Stimulated activated CD4-positive, alpha-beta T cell treated with anti-CD3 and anti-CD28 coated beads, Interleukin-2, amount 100 ng/mL, for 24 hours (primary cell): Measurements from ENCODE around the gene XDH.

ENCODE experiments used
- DNase-seq, 2 donors: peaks; one replicate each; pipeline ENCODE4 v3.0.0-alpha.2; 2020

Gene XDH

DNA sequence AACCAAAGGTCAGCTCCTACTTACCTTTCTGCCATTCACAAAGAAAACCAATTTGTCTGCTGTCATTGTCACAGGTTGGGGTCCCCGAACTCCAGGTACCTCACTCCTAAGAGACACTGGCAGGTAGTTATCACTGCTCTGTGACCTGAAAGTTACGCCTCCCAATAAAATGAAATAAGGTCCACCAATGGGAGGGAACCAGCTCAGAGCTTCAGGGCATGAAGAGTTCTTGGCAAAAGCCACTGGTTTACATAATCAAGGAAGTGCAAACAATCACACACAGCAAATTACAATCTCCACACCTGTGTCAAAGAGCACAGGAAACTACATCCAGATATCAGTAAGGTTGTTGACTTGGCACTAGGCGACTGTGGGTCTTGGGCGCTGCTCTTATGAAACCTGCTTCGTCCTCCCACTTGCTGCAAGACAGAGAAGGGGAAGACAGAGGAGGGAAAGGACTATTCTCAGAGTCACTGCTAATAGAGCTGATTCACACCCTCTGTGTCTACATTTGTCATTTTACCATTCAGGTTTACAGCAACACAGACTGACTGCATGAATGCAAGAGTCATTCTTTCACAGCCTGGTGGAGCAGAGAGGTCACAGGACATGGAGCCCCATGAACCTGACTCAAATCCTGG lies at the start of gene XDH:
Gene XDH (minus strand): TSS at position 142 of the 641 bp plus-strand sequence. CDS start 76 bp downstream, at position 66.
- no peak for DNase-seq

DNA sequence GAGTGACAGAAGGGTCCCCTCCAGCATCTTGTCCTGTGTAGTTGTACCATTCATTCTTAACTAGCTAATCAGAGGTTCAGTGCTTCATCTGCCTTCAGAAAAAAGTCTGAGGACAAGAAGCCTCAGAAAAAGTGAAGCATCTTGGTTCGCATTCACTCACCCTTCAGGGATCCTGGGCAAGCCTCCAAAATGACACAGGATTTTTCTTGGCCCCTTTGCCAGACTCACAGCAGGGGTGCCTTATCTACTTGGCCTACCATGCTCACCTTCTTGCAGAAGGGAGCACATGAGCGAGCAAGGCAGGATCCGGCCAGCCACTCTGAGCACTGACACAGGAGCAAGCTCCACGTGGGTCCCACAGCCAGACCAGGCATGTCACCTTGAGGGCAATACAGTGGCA lies 43.1 kb upstream of the XDH start:
- no peak for DNase-seq

DNA sequence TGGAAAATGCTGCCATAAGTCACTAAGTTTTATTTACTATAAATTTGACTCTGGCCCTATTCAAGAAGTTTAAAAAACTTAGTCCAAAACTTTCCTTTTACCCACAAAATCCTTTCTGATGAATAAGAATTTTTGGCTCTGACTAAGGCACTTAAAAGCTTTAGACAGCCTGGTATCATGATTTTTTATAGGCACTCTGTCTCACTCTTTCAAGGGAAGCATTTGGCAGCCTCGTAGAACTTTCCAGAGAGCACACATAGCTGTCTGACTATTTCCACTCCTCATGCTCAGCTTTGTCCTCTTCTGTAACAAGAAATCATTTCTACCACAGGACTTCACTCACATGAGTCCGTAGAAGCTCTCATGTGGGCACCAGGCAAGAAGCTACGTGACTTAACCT lies 32.3 kb upstream of the XDH start:
- no peak for DNase-seq

DNA sequence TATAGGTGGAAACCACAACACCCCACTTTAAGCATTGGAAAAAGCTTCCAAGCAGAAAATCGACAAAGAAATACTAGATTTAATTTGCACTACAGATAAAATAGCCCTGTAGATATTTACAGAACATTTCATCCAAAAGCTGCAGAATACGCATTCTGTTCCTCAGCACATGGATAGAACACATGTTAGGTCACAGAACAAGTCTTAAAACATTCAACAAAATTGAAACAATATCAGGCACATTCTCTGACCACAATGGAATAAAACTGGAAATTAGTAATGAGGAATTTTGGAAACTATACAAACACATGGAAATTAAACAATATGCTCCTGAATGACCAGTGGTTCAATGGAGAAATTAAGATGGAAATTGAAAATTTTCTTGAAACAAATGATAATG lies 27.8 kb upstream of the XDH start:
- no peak for DNase-seq

DNA sequence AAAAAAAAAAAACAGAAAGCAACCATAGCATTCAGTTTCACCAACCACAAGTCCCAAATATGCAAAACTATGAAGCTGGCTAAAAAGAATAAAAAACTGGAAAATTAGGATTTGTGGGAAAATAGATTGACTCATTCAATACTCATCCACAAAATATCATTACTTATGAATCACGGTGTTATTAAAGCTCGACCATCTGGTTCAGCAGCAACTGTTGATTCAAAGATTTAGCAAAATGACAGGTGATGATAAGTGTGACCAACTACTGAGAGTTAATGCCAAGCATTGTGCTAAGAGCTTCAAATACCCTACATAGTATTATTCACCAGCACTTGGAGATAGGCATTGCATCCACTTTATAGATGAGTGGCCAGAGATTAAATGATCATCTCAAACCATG lies 26.2 kb upstream of the XDH start:
- DNase-seq: no peak

DNA sequence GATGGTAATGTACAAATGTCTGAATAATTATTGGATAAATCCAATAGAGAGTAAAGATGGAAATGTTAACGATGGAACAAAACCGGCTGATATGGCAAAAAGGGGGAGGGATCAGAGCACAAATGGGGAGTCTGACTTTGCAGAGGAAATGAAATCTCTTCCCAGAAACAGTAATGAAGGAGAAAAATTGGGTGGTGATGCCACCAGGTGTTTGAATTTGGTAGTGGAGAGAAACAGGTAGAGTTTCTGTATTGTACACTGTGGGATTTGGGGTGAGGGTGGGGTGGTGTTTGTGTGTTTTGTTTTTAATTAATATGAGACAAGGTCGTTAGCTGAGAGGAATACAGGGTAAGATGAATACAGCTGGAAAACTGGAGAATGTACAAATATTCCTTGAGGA lies 20.4 kb upstream of the XDH start:
- DNase-seq: no peak

DNA sequence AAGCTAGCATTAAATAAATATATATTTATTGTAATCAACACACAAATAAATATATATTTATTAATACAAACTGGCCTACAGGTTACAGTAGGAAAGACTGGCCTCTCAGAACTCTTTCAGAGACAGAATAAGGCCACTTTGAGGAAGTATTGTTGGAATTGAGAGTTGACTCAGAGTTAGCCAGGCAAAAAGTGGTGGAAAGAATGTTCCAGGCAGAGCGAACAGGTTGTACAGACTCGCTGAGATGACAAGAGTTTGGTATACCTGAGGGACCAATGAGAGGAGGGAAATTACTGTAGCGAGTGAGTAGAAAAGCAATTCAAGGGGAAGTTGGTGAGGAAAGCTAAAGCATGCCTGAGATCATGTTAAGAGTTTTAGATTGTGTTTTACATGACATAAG lies 19.0 kb upstream of the XDH start:
- no peak for DNase-seq

DNA sequence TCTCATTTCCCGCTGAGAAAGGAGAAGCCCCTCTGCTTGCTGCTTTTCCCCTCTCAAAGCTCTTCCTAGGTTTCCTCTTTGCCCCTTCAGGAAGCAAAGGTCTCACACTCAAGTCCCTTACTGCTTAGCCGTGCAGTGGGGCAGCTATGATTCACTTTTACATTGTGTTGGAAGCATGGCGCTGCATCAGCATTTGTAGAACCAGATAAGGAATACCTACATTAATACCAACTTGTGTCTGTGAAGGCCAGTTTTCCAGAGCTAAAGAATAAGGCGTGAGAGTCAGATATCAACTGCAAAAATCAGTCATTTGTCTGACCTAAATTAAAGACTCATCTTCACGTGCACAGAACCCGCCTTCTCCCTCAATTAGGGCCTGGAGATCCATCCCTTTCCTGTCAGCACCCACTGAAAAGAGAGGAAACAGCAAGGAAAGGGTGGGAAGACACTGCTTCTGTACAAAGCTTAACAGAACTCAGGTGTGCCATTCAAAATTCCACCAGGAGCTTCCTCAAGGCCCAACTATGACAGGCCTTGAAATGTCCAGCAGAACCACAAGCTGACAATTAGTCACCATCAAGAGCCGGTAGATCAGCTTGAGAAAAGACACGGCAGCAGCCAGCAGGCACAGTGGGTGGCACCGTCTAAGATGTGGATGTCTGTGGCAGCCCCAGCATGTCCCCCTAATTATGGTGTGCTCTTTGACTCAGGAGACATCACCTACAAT lies 16.1 kb upstream of the XDH start:
- no peak for DNase-seq

DNA sequence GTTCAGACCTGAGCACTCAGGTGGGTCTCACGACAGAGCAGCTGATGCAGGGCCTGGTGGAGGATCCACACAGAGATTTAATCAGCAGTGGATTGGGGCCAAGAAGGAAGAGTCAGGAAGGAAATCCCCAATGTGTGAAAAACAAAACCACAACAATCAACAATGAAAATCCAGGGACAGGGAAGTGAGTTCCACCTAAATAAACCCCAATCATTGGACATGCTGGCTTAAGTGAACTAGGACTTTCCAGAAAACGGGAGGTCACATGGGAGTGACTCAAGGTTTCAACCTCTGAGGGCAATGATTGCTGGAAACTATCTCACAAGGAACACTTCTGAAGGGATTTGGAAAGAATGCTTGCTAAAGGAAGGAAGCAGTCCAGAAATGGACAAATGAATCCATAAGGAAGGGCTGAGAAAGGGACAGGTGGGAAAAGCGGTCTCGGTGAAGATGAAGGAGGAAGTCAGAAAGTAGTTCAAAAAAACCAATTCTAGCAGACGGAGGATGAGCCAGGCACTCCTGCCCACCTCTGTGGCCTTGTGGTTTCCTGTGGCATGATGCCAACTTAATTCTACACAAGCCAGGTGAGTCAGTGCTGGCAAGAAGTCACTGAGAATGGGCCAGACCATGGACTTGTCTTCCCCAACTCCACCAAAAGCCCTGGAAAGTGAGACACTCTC lies 15.4 kb upstream of the XDH start:
- peak; percentile 29 to 38 for DNase-seq

DNA sequence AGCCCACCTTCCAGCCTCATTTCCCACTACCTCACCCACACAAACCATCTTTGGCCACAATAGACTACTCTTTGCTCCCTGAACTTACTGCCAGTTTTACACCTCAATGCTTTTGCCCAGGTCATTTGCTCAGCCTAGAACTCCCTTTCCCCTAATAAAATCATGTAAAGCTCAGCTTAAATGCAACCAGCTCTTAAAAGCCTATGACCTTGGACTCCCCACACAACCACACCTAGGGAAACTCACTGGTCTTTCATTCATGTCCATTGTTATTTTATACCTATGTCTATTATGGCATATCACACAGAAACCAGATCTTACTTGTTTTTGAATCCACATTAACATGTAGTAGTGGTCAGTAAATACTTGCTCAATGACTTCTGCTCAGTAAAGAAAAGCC lies 14.5 kb upstream of the XDH start:
- no peak for DNase-seq

DNA sequence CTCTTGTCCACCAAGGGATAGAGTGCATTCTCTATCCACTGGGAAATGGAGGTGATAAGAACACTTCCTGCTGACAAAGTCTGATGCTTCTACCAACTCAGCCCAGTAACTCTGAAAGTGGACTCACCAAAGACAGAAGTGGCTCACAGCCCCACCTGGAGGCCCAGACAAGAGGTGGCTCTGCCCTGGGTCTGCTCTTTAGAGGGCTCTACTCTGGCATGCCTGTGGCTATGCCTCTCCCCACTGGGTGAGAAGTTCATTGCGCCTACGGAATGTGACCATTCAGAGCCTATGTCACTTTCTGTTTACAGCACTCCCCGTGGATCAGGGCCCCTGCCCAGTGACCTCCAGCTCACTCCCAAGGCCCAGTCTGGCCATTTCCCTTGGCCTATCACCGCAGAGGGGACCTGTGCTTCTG lies 13.5 kb upstream of the XDH start:
- no peak for DNase-seq

DNA sequence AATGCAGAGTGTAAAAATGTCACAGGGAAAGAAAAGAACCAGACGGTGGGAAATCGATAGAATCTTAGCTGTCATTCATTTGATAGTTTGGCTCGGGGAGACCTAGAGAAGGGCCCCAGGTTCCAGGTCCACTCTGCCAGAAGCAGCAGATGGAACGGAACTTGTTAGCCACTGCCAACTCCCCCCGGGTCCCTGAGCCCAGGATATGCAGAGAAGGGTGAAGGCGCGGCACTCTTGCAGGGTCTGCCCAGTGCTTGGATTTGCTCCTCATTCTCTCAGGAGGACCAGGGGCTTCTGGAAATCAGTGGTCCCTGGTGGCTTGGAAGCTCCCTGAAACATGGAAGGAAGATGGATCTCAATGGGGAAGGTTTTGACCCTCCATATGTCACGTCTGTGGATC lies 11.6 kb upstream of the XDH start:
- no peak for DNase-seq

DNA sequence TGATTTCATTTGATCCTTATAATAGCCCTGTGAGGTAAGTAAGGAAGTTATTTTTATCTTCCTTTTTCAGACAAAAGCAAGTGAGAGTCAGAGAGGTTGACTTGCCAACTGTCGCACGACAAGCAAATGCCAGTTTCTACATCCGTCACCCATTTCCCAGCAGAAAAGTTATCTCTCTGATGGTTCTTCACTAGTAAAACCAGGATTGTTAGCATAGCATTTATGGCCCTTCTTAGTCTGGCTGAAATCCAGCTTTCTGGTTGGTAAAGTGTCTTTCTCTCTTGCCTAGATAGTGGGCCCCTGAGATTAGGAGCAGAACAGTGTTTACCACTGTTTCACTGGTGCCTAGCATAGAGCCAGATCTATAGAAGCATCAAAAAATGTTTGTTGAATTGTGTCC lies 7.1 kb upstream of the XDH start:
- DNase-seq: no peak

DNA sequence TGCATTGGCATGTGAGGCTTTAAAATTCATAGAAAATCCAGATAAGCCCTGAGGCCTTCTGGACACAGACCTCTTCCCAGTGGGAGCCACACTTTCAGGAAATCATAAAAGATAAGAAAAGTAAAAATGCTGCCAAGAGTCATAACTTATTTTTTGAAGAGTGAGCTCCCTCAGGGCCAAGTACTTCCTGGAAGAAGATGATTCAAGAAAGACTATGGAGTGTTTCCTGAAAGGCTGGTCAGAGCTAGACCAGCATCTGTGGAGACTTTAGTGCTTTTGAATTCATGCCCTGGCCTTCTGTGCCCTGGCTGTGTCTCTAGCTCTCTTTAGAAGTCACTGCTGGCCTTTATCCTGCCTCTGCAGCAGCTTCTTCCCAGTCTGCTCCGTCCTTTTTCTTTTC lies 6.4 kb upstream of the XDH start:
- DNase-seq: no peak

DNA sequence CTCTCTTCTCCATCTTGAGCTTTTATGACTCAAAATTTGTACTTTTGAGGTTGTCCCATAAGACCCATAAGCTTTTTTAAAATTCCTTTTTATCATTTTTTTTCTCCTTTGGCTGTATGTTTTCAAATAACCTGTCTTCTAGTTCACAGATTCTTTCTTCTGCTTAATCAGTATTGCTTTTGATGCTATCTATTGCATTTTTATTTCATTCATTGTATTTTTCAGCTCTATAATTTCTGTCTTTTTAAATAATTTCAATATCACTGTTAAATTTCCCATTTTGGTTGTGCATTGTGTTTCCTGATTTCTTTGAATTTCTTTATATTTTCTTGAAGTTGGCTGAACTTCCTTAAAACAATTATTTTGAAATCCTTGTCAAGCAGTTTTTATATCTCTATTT lies 4.8 kb upstream of the XDH start:
- DNase-seq: no peak

DNA sequence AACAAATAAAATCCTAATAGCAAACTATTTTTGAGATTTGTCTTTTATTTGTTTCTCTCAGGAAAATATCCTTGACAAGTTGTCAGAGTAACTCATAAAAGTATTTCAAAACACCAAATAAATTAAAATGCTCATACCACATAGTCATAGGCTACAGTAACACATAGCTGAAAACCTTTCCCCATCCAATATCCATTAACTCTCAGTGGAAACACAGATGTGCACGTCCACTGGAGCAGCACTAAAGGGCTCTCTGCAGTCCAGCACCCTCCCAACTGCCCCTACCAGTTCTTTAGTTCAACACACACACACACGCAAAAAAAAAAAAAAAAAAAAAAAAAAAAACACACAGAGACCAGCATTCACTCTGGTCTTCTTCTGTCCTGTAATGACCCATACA lies 879 bp upstream of the XDH start:
- no peak for DNase-seq

DNA sequence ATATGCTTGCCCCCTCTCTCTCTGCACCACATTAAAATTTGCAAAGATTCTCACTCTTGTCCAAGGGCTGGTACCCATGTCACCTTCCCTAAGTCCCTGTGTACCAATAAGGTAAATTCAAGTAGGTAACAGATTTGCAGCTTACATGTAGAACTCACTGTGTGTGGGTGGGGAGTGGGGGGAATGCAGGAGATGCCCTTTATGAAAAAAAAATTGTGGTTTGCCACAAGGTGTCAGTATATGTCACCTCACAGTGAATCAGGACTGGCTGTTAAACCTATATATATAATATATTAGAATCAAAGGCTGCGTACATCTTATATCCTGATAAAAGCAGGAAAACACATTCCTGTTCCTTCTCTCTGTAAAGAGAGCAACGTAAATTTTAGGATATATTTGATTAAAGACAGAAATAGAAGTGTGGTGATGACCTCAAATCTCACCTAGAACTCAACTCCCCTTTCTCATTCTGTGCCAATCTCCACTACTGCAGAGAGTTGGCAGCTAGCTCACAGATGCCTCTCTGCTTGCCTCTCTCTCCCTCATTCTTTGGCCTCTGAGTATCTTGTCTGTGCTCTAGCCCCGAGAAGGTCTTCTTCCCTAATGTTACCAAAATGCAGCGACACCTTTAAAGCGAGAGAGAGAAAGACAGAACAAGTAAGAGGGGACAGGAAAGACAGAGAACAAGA lies 536 bp downstream of the XDH start:
- no peak for DNase-seq

DNA sequence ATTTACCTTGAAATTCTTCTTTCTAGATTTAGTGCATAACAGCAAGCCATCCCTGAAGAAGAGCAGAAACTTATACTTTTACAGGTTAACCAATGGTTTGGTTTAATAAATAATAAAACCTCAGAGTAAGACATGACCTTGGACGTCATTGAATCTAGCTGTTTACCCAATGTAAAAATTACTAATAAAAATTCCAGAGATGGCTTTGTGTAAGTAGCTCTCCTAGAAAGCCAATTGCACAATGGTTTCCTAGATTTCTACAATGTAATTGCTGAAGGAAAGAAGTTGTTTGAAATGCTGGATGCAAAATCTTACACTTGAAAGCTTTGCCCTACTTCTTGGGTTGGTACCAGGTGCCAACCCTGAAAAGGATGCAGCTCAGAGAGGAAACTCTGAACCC lies 1.5 kb downstream of the XDH start:
- no peak for DNase-seq

DNA sequence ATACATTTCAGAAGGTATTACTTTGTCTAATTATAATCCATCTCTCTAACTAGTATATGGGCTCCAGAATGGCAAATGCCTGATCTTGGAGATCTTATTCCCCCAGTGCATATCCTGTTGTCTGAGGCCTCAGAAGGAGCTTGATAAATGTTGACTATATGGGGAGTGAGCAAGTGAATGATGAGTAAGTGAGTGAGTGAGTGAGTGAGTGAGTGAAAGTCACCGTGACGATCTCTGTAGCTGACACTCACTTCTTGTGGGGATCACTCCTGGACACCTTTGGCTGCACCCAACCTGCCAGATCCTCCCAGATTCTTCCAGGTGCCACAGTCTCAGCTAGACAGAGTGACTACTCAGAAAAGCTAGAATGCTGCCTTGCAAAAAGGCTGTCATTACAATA lies 2.8 kb downstream of the XDH start:
- DNase-seq: no peak

DNA sequence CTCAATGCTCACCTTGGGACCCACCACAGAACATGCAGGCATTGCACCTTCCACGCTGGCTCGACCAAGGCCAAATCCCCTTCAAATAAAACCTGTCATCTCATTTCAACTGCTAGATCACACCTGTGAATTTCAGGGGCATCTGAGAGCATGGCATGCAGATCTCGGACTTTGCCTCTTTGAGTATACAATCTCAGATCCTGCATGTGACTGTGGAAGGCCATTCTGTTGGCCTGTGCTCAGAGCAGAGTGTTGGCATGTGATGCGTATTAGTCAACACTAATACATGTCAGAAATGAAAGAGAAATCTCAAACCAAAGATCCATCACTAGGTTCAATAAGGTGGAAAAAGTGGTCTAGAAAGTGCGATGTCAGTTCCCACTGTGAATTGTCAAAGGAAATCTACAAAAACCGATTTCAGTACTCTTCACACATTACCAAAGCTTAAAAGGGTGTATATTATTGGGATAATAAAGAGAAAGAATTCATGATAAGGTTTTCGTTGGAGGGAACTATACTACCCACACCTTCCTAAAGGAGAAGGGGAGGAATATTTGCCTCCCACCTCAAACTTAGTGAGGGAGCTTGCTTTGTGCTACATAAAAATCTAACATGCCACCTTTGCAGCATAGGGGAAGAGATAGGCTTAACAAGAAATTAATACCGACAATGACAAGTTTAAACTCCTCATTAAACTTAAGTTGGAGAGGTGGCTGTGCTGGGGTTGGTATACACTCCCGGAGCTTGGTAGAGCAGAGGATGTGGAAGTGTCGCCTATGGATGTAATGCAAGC lies 7.8 kb downstream of the XDH start:
- DNase-seq: no peak

DNA sequence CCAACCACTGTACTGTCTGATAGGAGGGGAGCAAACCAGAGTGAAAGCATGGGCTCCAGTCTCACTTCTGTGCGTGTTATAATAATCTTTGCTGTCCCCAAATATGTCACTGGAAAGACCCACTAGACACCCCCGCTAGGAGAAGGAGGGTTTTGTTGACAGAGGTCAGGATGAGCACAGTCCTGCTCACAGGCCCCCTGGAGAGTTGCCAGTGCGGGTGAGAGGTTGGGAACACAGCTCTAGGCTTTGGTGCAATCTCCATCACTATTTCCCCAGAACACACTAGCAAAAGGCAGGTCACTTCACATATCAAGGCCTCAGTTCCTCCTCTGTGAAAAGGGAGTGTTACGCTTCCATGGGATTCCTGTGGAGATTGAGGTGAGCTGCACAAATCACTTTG lies 9.7 kb downstream of the XDH start:
- DNase-seq: no peak

DNA sequence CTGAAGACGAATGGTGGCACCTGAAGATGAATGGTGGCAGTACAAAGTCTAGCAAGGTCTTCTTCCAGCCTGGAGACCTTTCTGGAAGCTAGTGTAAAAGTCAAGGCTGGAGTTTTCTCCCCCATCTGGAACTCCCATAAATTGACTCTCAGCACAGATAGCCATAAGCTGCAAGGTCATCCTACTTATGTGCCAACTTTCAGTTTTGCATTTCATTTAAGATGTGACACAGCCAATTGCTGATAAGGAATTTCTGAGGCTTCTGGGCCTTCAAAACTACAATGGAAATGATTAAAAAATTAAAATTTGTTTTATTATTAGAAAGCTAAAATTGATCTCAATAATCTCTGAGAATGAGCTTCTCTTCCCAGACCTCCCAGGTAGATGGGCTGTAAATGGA lies 10.2 kb downstream of the XDH start:
- no peak for DNase-seq

DNA sequence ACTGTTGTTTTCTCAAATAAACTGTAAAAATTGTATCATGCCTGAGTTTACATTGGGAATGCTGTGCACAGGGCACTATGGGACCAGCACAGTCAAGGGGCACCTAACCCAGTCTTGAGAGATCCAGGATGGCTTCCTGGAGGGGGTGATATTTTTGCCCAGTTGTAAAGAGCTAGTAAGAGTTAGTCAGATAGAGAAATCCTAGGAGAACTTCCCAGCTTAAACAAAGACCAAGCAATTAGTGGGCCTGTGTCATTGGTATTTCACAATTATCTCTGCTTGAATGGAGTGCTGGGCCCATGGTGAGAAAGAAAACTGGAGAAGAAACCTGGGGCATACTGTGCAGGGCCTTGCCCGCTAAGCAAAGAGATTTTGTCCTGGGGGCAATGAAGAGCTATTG lies 12.2 kb downstream of the XDH start:
- DNase-seq: no peak
